NAMALWA (cell line): Measurements from ENCODE around the gene FAM162A.
"Not testable (repeated sequence)": the region's sequence is repeated elsewhere in the genome, so short reads cannot be mapped to it uniquely, and the experiment has no call there.

Source experiments
- DNase-seq: peaks from one replicate; pipeline ENCODE4 v3.0.0-alpha.2; 2015; ENCODE audit warnings: low spot score

Gene FAM162A

GRCh38 chr3:122383771-122384697 is at the start of gene FAM162A:
TSS of gene FAM162A (plus strand) at chr3:122384182. CDS start at chr3:122384266, 84 bp downstream.
- peak; percentile 96 for DNase-seq

GRCh38 chr3:122342803-122343202 is 41.2 kb upstream of the FAM162A start:
- DNase-seq: no peak

- DNase-seq: no peak
Observed at GRCh38 chr3:122343654-122344053, 40.3 kb upstream of the FAM162A start.

- no peak for DNase-seq
Observed at GRCh38 chr3:122349171-122349570, 34.8 kb upstream of the FAM162A start.

- DNase-seq: no peak
Observed at GRCh38 chr3:122350814-122351418, 33.1 kb upstream of the FAM162A start.

GRCh38 chr3:122351612-122352011 is 32.4 kb upstream of the FAM162A start:
- no peak for DNase-seq

GRCh38 chr3:122353215-122353614 is 30.8 kb upstream of the FAM162A start:
- DNase-seq: no peak

- no peak for DNase-seq
Observed at GRCh38 chr3:122353893-122354401, 30.0 kb upstream of the FAM162A start.

- DNase-seq: peak; percentile 7
Observed at GRCh38 chr3:122355612-122356011, 28.4 kb upstream of the FAM162A start.

GRCh38 chr3:122356402-122356801 is 27.6 kb upstream of the FAM162A start:
- peak; percentile 13 for DNase-seq

- no peak for DNase-seq
Observed at GRCh38 chr3:122357828-122358702, 25.9 kb upstream of the FAM162A start.

GRCh38 chr3:122358703-122359032 is 25.3 kb upstream of the FAM162A start:
- no peak for DNase-seq

GRCh38 chr3:122362026-122362425 is 22.0 kb upstream of the FAM162A start:
- no peak for DNase-seq

GRCh38 chr3:122364490-122364889 is 19.5 kb upstream of the FAM162A start:
- no peak for DNase-seq

- no peak for DNase-seq
Observed at GRCh38 chr3:122365073-122365472, 18.9 kb upstream of the FAM162A start.

GRCh38 chr3:122365582-122366378 is 18.2 kb upstream of the FAM162A start:
- DNase-seq: not testable (repeated sequence)

GRCh38 chr3:122366379-122366749 is 17.6 kb upstream of the FAM162A start:
- no peak for DNase-seq

- no peak for DNase-seq
Observed at GRCh38 chr3:122374034-122374433, 9.9 kb upstream of the FAM162A start.

- DNase-seq: no peak
Observed at GRCh38 chr3:122377975-122378374, 6.0 kb upstream of the FAM162A start.

GRCh38 chr3:122382888-122383666 is 905 bp upstream of the FAM162A start, which contains the start of gene MIX23:
TSS of gene MIX23 (minus strand) at chr3:122383231. CDS start at chr3:122383224, 7 bp downstream.
- peak; percentile 92 for DNase-seq

- no peak for DNase-seq
Observed at GRCh38 chr3:122387709-122388108, 3.7 kb downstream of the FAM162A start.
